GM23248 (cell line): Measurements from ENCODE around the gene NSMF. TPM values are rescaled to one million over a fixed set of nuclear protein-coding genes. Genes with fewer than 3 reads are reported as not detected.

Source experiments
- DNase-seq: peaks from one replicate; pipeline ENCODE4 v3.0.0-alpha.2; 2015
- H2AFZ ChIP-seq: fragments of 200-600 bp; sonication (generic); 2 replicates; pipeline ENCODE4 v1.6.1; 2016; ENCODE audit warnings: antibody characterized with exemption
- H3F3A ChIP-seq: fragments of 200-600 bp; sonication (generic); 2 replicates; pipeline ENCODE4 v1.6.1; 2016; ENCODE audit warnings: mild to moderate bottlenecking, antibody characterized with exemption, mixed run types; ENCODE audit not compliant: insufficient read depth
- H3K27ac ChIP-seq: fragments of 200-600 bp; sonication (generic); 2 replicates; pipeline ENCODE4 v1.5.1; 2016; ENCODE audit warnings: mild to moderate bottlenecking
- H3K27me3 ChIP-seq: fragments of 200-600 bp; sonication (generic); replicated peaks from 2 replicates; pipeline ENCODE4 v1.6.1; 2016; ENCODE audit warnings: mild to moderate bottlenecking; ENCODE audit not compliant: insufficient read depth
- H3K36me3 ChIP-seq: fragments of 200-600 bp; sonication (generic); 2 replicates; pipeline ENCODE4 v1.6.1; 2016; ENCODE audit warnings: low read depth, mild to moderate bottlenecking
- H3K4me1 ChIP-seq: fragments of 200-600 bp; sonication (generic); 2 replicates; pipeline ENCODE4 v1.6.1; 2016; ENCODE audit warnings: mild to moderate bottlenecking; ENCODE audit not compliant: insufficient read depth
- H3K4me2 ChIP-seq: fragments of 200-600 bp; sonication (generic); one replicate; pipeline ENCODE4 v1.6.1; 2016; ENCODE audit warnings: mild to moderate bottlenecking; ENCODE audit not compliant: unreplicated experiment
- H3K4me3 ChIP-seq: fragments of 200-600 bp; sonication (generic); 2 replicates; pipeline ENCODE4 v1.5.1; 2016; ENCODE audit warnings: mild to moderate bottlenecking
- H3K79me2 ChIP-seq: fragments of 200-600 bp; sonication (generic); 2 replicates; pipeline ENCODE4 v1.6.1; 2016; ENCODE audit warnings: mild to moderate bottlenecking; ENCODE audit not compliant: insufficient read depth
- H3K9ac ChIP-seq: fragments of 200-600 bp; sonication (generic); 2 replicates; pipeline ENCODE4 v1.6.1; 2016; ENCODE audit warnings: mild to moderate bottlenecking
- H3K9me2 ChIP-seq: fragments of 200-600 bp; sonication (generic); 2 replicates; pipeline ENCODE4 v1.6.1; 2016; ENCODE audit warnings: mixed run types, mild to moderate bottlenecking, moderate library complexity; ENCODE audit not compliant: insufficient read depth
- H3K9me3 ChIP-seq: fragments of 200-600 bp; sonication (generic); one replicate; pipeline ENCODE4 v1.6.1; 2017; ENCODE audit warnings: low read depth
- H4K20me1 ChIP-seq: fragments of 200-600 bp; sonication (generic); 2 replicates; pipeline ENCODE4 v1.6.0; 2016; ENCODE audit not compliant: insufficient read depth
- EZH2 ChIP-seq: fragments of 200-600 bp; sonication (generic); IDR thresholded peaks from 2 replicates; pipeline ENCODE4 v1.6.1; 2018; ENCODE audit warnings: antibody characterized with exemption, mild to moderate bottlenecking; ENCODE audit not compliant: insufficient read depth, poor library complexity, severe bottlenecking
- EZH2phosphoT487 ChIP-seq: fragments of 200-600 bp; sonication (generic); IDR thresholded peaks from 2 replicates; pipeline ENCODE4 v1.6.1; 2018; ENCODE audit warnings: antibody characterized with exemption, moderate library complexity, mild to moderate bottlenecking, low read depth; ENCODE audit not compliant: insufficient read depth
- WGBS, 2 experiments: methylation state at CpG; one replicate each; pipeline ENCODE4 v1.1.6; 2015 to 2017; ENCODE audit warnings: low lambda C conversion rate in 2 of 2, low coverage in 1 of 2; ENCODE audit errors: missing lambda C conversion rate in 2 of 2; 5-methylcytosine and 5-hydroxymethylcytosine counted together
- in situ Hi-C: fragments of 300-500 bp; cut with MboI; formaldehyde crosslinking; loops from 2 replicates; pipeline ENCODE4 v1.15.0; 2020
- polyA plus RNA-seq: library from polyadenylated mRNA; unstranded; fragments of >200 nt; fragmentation: Nextera tagmentation; extraction: Ambion mirVana; gene quantifications from 2 replicates; pipeline ENCODE4 v1.2.1, GENCODE V29; 2016
- total RNA-seq: library from RNA; depleted of rRNA; stranded (reverse); fragments of >200 nt; shearing (Covaris generic); gene quantifications from 2 replicates; pipeline ENCODE4 v1.2.3, GENCODE V29; 2014

Gene NSMF
- total and polyA plus RNA-seq, 2 experiments from 2014 or later: 13.5 to 29.1 TPM

GRCh38 chr9:137417161-137418021, 41.7 kb downstream of the NSMF start:
- H3K9me2 ChIP-seq: no peaks in the 10 kb centered on the region

GRCh38 chr9:137416563-137417151, 42.5 kb downstream of the NSMF start:
- H3F3A ChIP-seq: no peaks in the 10 kb centered on the region
- no peak overlapping the region for H3K4me2 ChIP-seq
- H3K4me1 ChIP-seq: peaks cover 12% of the 10 kb centered on the region
- H2AFZ ChIP-seq: no peak overlapping the region
- H3K9ac ChIP-seq: no peak overlapping the region
- no peaks in the 10 kb centered on the region for H3K36me3 ChIP-seq
- H4K20me1 ChIP-seq: no peaks in the 10 kb centered on the region
- no peaks in the 10 kb centered on the region for H3K27me3 ChIP-seq
- in situ Hi-C loops: loop anchor here (25.0 kb wide), 1 partner anchor 304 kb away; the partner anchor contains the start of gene DPP7
- no peaks in the 10 kb centered on the region for H3K9me3 ChIP-seq
- WGBS, 2 experiments: 93 to 94% methylated on average over 33 to 45 of the region's 45 CpGs
- H3K4me3 ChIP-seq: no peak overlapping the region
- H3K79me2 ChIP-seq: peaks cover 19% of the 10 kb centered on the region
- no peaks in the 10 kb centered on the region for H3K9me2 ChIP-seq
- no peak overlapping the region for H3K27ac ChIP-seq
- no peak for TF ChIP-seq EZH2
- TF ChIP-seq EZH2phosphoT487: no peak
- no peak for DNase-seq

More at GRCh38 chr9:137417161-137418021, 41.7 kb downstream of the NSMF start:
- no peak overlapping the region for H3K9ac ChIP-seq
- H3K4me2 ChIP-seq: no peak overlapping the region
- in situ Hi-C loops: loop anchor here (25.0 kb wide), 1 partner anchor 305 kb away; the partner anchor contains the start of gene DPP7
- H4K20me1 ChIP-seq: no peaks in the 10 kb centered on the region
- H3F3A ChIP-seq: no peaks in the 10 kb centered on the region
- H3K4me1 ChIP-seq: peaks cover 11% of the 10 kb centered on the region
- H2AFZ ChIP-seq: no peak overlapping the region
- TF ChIP-seq EZH2phosphoT487 (no peak), EZH2 (no peak)
- WGBS, 2 experiments: 91 to 93% methylated on average over 40 to 99 of the region's 99 CpGs
- H3K27ac ChIP-seq: no peak overlapping the region
- no peaks in the 10 kb centered on the region for H3K36me3 ChIP-seq
- H3K9me3 ChIP-seq: no peaks in the 10 kb centered on the region
- H3K27me3 ChIP-seq: no peaks in the 10 kb centered on the region
- peaks cover 25% of the 10 kb centered on the region for H3K79me2 ChIP-seq
- H3K4me3 ChIP-seq: no peak overlapping the region
- DNase-seq: no peak

GRCh38 chr9:137416006-137416562, 43.0 kb downstream of the NSMF start:
- H3K4me2 ChIP-seq: no peak overlapping the region
- DNase-seq: no peak
- no peaks in the 10 kb centered on the region for H3F3A ChIP-seq
- no peaks in the 10 kb centered on the region for H3K9me3 ChIP-seq
- H3K79me2 ChIP-seq: peaks cover 13% of the 10 kb centered on the region
- no peaks in the 10 kb centered on the region for H3K36me3 ChIP-seq
- peaks cover 10% of the 10 kb centered on the region for H3K4me1 ChIP-seq
- H4K20me1 ChIP-seq: no peaks in the 10 kb centered on the region
- in situ Hi-C loops: loop anchor here (25.0 kb wide), 1 partner anchor 304 kb away; the partner anchor contains the start of gene DPP7
- H3K4me3 ChIP-seq: no peak overlapping the region
- H3K9ac ChIP-seq: no peak overlapping the region
- 91 to 93% methylated on average over 21 to 23 of the region's 23 CpGs for WGBS, 2 experiments
- H3K27ac ChIP-seq: no peak overlapping the region
- H3K9me2 ChIP-seq: no peaks in the 10 kb centered on the region
- H3K27me3 ChIP-seq: no peaks in the 10 kb centered on the region
- TF ChIP-seq EZH2phosphoT487 (no peak), EZH2 (no peak)
- no peak overlapping the region for H2AFZ ChIP-seq

GRCh38 chr9:137415451-137415850, 43.7 kb downstream of the NSMF start:
- Histone ChIP-seq H3K9me2 (no peaks in the 10 kb centered on the region), H3K27ac (no peak overlapping the region), H3K79me2 (peaks cover 7% of the 10 kb centered on the region), H3K27me3 (no peaks in the 10 kb centered on the region), H4K20me1 (no peaks in the 10 kb centered on the region), H2AFZ (no peak overlapping the region), H3F3A (no peaks in the 10 kb centered on the region), H3K9ac (no peak overlapping the region), H3K4me1 (peaks cover 10% of the 10 kb centered on the region), H3K36me3 (no peaks in the 10 kb centered on the region), H3K4me3 (no peak overlapping the region), H3K9me3 (no peaks in the 10 kb centered on the region), H3K4me2 (no peak overlapping the region)
- in situ Hi-C loops: loop anchor here (25.0 kb wide), 1 partner anchor 303 kb away; the partner anchor contains the start of gene DPP7
- TF ChIP-seq EZH2phosphoT487 (no peak), EZH2 (no peak)
- WGBS, 2 experiments: 94 to 99% methylated on average over 5 of the region's 5 CpGs
- no peak for DNase-seq
